Neural cell (in vitro differentiated cells): ENCODE data around the gene MALRD1. TPM values are rescaled to one million over a fixed set of nuclear protein-coding genes. Genes with fewer than 3 reads are reported as not detected.

Experiments used
- H2AFZ ChIP-seq: fragments of 200-600, 300-800 bp; sonication (generic), shearing (Covaris generic); 2 replicates; pipeline ENCODE4 v1.6.0; 2014; ENCODE audit warnings: low read depth, mild to moderate bottlenecking, antibody characterized with exemption, low read length, moderate library complexity
- H3F3A ChIP-seq: fragments of 200-600 bp; shearing (Covaris generic); 2 replicates; pipeline ENCODE4 v1.6.1; 2016; ENCODE audit warnings: mild to moderate bottlenecking, moderate library complexity, mixed read lengths, antibody characterized with exemption, low read length; ENCODE audit not compliant: insufficient read depth, poor library complexity, severe bottlenecking
- H3K27ac ChIP-seq: fragments of 200-600, 300-800 bp; sonication (generic), shearing (Covaris generic); 2 replicates; pipeline ENCODE4 v1.5.1; 2014; ENCODE audit warnings: mild to moderate bottlenecking, low read length, moderate library complexity
- H3K27me3 ChIP-seq: fragments of 300-800, 200-600 bp; sonication (generic), shearing (Covaris generic); 2 replicates; pipeline ENCODE4 v1.6.0; 2014; ENCODE audit warnings: mild to moderate bottlenecking, low read depth, low read length, moderate library complexity; ENCODE audit not compliant: insufficient read depth
- H3K36me3 ChIP-seq: fragments of 300-800, 200-600 bp; sonication (generic), shearing (Covaris generic); 2 replicates; pipeline ENCODE4 v1.5.1; 2014; ENCODE audit warnings: mild to moderate bottlenecking, antibody characterized with exemption, low read length, moderate library complexity; ENCODE audit not compliant: insufficient read depth
- H3K4me2 ChIP-seq: fragments of 300-800, 200-600 bp; sonication (generic), shearing (Covaris generic); 2 replicates; pipeline ENCODE4 v1.6.0; 2014; ENCODE audit warnings: mild to moderate bottlenecking, low read length
- H3K4me3 ChIP-seq: fragments of 300-800, 200-600 bp; sonication (generic), shearing (Covaris generic); 2 replicates; pipeline ENCODE4 v1.5.1; 2014; ENCODE audit warnings: mild to moderate bottlenecking, low read length, moderate library complexity
- H3K79me2 ChIP-seq: fragments of 200-600 bp; shearing (Covaris generic); replicated peaks from 2 replicates; pipeline ENCODE4 v1.6.0; 2014; ENCODE audit warnings: mild to moderate bottlenecking, low read length, moderate library complexity; ENCODE audit not compliant: insufficient read depth
- H3K9ac ChIP-seq: fragments of 300-800, 200-600 bp; sonication (generic), shearing (Covaris generic); 2 replicates; pipeline ENCODE4 v1.6.1; 2016; ENCODE audit warnings: mild to moderate bottlenecking, low read length, mixed read lengths
- H3K9me2 ChIP-seq: fragments of 200-600 bp; shearing (Covaris generic); 2 replicates; pipeline ENCODE4 v1.6.1; 2016; ENCODE audit warnings: mild to moderate bottlenecking, low read length, mixed read lengths; ENCODE audit not compliant: insufficient read depth
- H3K9me3 ChIP-seq: fragments of 200-600, 300-800 bp; sonication (generic), shearing (Covaris generic); 2 replicates; pipeline ENCODE4 v1.6.1; 2016; ENCODE audit warnings: mild to moderate bottlenecking, mixed run types, low read length, moderate library complexity, mixed read lengths
- H4K20me1 ChIP-seq: fragments of 200-600 bp; shearing (Covaris generic); 2 replicates; pipeline ENCODE4 v1.6.1; 2016; ENCODE audit warnings: mild to moderate bottlenecking, mixed run types; ENCODE audit not compliant: insufficient read depth
- CTCF ChIP-seq: fragments of 450-650 bp; IDR thresholded peaks from 2 replicates; pipeline ENCODE4 v1.5.1; 2014; ENCODE audit warnings: antibody characterized with exemption, mild to moderate bottlenecking, moderate library complexity; ENCODE audit not compliant: poor library complexity, severe bottlenecking
- EP300 ChIP-seq: fragments of 450-650 bp; conservative IDR thresholded peaks from 2 replicates; pipeline ENCODE4 v1.6.1; 2014; ENCODE audit warnings: antibody characterized with exemption, mild to moderate bottlenecking, moderate library complexity; ENCODE audit not compliant: poor library complexity, severe bottlenecking
- EZH2 ChIP-seq: fragments of 200-600, 300-800 bp; shearing (Covaris generic), sonication (generic); IDR thresholded peaks from 2 replicates; pipeline ENCODE4 v1.6.1; 2014; ENCODE audit warnings: antibody characterized with exemption, low read length, borderline replicate concordance, mild to moderate bottlenecking; ENCODE audit not compliant: insufficient read depth, poor library complexity, severe bottlenecking
- MXI1 ChIP-seq: fragments of 450-650 bp; conservative IDR thresholded peaks from 2 replicates; pipeline ENCODE4 v1.6.1; 2014; ENCODE audit warnings: antibody characterized with exemption, mild to moderate bottlenecking; ENCODE audit not compliant: poor library complexity, severe bottlenecking
- POLR2AphosphoS5 ChIP-seq: IDR thresholded peaks from 2 replicates; pipeline ENCODE4 v1.6.1; 2012
- RAD21 ChIP-seq: fragments of 450-650 bp; conservative IDR thresholded peaks from 2 replicates; pipeline ENCODE4 v1.6.1; 2014; ENCODE audit warnings: antibody characterized with exemption, mild to moderate bottlenecking, moderate library complexity
- REST ChIP-seq: IDR thresholded peaks from 2 replicates; pipeline ENCODE4 v1.6.1; 2012; ENCODE audit warnings: borderline replicate concordance
- SMC3 ChIP-seq: fragments of 450-650 bp; conservative IDR thresholded peaks from 2 replicates; pipeline ENCODE4 v1.6.1; 2014; ENCODE audit warnings: antibody characterized with exemption, mild to moderate bottlenecking, moderate library complexity; ENCODE audit not compliant: poor library complexity
- TAF1 ChIP-seq: IDR thresholded peaks from 2 replicates; pipeline ENCODE4 v1.6.1; 2012; ENCODE audit warnings: low read depth
- polyA plus RNA-seq: library from polyadenylated mRNA; depleted of rRNA; stranded (reverse); fragments of >200 nt; gene quantifications from 2 replicates; pipeline ENCODE4 v1.2.3, GENCODE V29; 2014

Gene MALRD1
- polyA plus RNA-seq, 1 donor from 2014 or later: 0.21 TPM

GRCh38 chr10:19096501-19097073 lies 48.0 kb downstream of the MALRD1 start:
- TF ChIP-seq CTCF (no peak), EZH2 (no peak), SMC3 (no peak), EP300 (no peak), MXI1 (no peak), REST (no peak), TAF1 (no peak), POLR2AphosphoS5 (no peak), RAD21 (no peak)
- Histone ChIP-seq H2AFZ (no peak overlapping the region), H3K9me3 (no peaks in the 10 kb centered on the region), H3K36me3 (no peaks in the 10 kb centered on the region), H3K4me3 (no peak overlapping the region), H3K79me2 (no peaks in the 10 kb centered on the region), H3F3A (no peaks in the 10 kb centered on the region), H3K9ac (no peak overlapping the region), H3K4me2 (no peak overlapping the region), H4K20me1 (no peaks in the 10 kb centered on the region), H3K9me2 (no peaks in the 10 kb centered on the region), H3K27ac (no peak overlapping the region), H3K27me3 (no peaks in the 10 kb centered on the region)

GRCh38 chr10:19097151-19097550 lies 48.5 kb downstream of the MALRD1 start:
- H3K79me2 ChIP-seq: no peaks in the 10 kb centered on the region
- H3F3A ChIP-seq: no peaks in the 10 kb centered on the region
- H2AFZ ChIP-seq: no peak overlapping the region
- H4K20me1 ChIP-seq: no peaks in the 10 kb centered on the region
- no peaks in the 10 kb centered on the region for H3K36me3 ChIP-seq
- no peak for TF ChIP-seq POLR2AphosphoS5
- no peak for TF ChIP-seq CTCF
- TF ChIP-seq EZH2: no peak
- no peak for TF ChIP-seq TAF1
- no peak for TF ChIP-seq EP300
- TF ChIP-seq REST: no peak
- no peak for TF ChIP-seq RAD21
- no peak for TF ChIP-seq MXI1
- TF ChIP-seq SMC3: no peak
- no peaks in the 10 kb centered on the region for H3K27me3 ChIP-seq
- H3K4me3 ChIP-seq: no peak overlapping the region
- no peak overlapping the region for H3K9ac ChIP-seq
- H3K27ac ChIP-seq: no peak overlapping the region
- no peaks in the 10 kb centered on the region for H3K9me3 ChIP-seq
- H3K4me2 ChIP-seq: no peak overlapping the region
- H3K9me2 ChIP-seq: no peaks in the 10 kb centered on the region
